ENCODE data around the gene DNAJC1.

- no peak for TF ChIP-seq CTCF (IDR thresholded peaks at IDR 0.05; ENCODE audit: poor library complexity, severe bottlenecking)
- no peak for TF ChIP-seq EP300 (conservative IDR thresholded peaks at IDR 0.05; ENCODE audit: poor library complexity, severe bottlenecking)
- no peak for TF ChIP-seq REST (IDR thresholded peaks at IDR 0.05; ENCODE audit: borderline replicate concordance)
- TF ChIP-seq MXI1 (conservative IDR thresholded peaks at IDR 0.05; ENCODE audit: poor library complexity, severe bottlenecking): no peak
These were observed 33.9 kb downstream of the DNAJC1 start for GRCh38 chr10:21969326-21970287.

Data from neural cell (in vitro differentiated cells).